GM18502 (cell line): ENCODE data around the gene GFOD1.
A peak's percentile ranks its signal among the peaks of the same experiment; 100 is the strongest.

ENCODE experiments used
- ATAC-seq: cut with Tn5 transposase; IDR thresholded peaks from one replicate; pipeline ENCODE4 v1.9.1; 2021; ENCODE audit warnings: mild to moderate bottlenecking; ENCODE audit not compliant: unreplicated experiment, poor library complexity

GFOD1 gene

DNA sequence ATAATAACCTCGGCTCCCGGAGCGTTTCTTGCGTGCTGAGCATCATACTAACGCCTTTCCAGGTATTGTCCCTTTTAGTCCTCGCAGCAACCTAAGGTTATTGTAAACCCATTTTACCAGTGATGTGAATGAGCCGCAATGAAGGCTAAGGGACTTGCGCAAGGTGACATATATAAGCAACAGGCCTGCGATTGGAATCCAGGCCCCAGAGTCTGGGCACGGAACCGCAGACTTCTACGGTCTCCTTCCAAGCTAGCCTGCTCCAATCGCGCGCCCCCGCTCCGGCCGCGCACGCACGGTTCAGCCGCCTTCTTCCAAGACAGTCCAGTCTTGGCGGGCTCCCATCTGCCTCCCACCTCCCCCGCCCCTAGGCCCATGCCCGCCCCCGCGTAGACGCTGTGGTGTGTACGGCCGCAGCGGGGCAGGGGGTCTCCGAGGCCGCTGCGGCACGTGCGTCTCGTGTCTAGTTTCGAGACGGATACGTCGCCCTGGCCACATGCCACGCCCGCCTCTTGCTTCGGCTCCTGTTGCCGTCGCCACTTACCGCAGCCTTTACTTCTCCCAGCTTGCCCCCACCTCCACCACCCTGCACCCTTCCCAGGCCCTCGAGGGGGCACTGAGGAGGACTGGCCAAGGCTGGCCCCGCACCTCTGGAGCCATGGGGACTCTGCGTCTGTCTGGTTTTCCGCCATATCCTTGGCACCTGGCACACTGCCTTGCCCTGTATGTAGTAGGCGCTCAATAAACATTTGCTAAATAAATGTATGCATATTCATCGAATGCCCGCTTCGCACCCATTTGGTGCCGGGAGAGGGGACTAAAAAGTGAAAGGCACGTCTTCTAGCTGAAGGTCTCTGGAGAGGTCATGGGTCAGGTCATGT, 855 bp upstream of the GFOD1 start:
- ATAC-seq = peak; percentile 7

DNA sequence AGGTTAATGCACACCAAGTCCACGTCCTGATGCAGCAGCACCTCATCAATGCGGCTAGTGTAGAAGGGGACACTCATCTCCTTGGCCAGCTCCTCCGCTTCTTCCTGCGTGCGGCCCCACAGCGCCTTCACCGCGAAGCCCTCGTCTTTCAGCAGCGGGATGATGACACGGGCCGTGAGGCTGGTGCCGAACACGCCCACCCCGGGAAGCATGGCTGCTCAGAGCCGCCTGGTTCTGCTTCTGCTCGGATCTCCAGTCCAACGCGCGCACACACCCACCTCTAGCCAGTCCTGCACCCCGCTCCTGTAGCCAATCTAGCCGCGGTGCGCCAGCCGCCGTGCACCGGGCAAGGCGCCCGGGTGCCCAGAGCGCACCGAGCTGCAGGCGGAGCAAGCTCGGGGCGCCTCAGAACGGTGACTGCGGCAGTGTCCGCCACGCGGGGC, 700 bp downstream of the GFOD1 start:
- ATAC-seq = peak; percentile 35

DNA sequence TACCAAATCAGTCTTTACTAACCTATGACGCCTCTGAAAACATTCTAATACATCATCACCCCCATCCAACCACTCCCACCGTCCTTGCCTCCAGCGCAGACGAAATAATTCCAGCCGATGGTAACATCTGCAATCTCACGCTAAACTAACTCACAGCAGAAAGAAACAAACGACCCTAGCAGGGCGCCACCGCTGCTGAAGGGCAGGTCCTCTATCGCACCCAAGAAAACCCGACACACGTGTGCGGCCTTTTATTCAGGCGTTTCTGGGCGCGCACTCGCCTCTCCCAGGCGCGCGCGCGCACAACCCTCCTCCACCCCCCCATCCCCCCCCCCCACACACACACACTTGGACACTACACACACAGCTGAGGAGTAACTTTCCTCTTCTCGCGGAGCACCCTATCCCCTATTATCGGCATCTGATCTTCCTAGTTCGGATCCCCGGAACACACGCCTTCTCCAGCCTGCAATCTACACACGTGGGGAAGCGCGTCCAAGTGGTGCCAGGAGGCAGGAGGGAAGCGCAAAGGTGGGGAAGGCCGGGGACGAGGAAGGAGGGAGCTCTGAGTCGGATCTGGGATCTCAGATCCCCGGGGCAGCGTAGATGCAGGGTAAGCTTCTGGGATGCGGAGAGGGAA, 1.4 kb downstream of the GFOD1 start:
- no peak for ATAC-seq

DNA sequence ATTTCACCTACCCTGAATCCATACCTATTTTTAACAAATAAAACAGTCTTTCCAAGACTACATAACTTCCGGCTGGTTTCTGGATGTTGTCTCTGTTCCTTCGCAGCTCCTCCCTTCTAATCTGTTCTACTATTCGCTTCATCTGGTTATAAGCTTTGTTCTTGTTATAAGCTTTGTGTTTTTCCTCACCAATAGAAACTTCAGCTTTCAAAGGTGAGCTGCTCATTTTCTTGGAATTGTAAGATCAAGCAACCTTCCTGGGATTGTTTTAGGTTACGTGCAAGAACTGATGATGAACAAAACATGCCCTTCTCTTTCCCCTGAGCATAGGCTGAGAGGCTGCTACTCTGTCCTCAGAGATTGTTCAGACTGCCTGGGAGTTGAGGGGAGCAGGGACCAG, 2.1 kb downstream of the GFOD1 start:
- ATAC-seq = no peak

GRCh38 chr6:13484827-13485226, 2.6 kb downstream of the GFOD1 start:
- ATAC-seq = no peak

GRCh38 chr6:13484138-13484708, 3.2 kb downstream of the GFOD1 start:
- ATAC-seq = no peak

DNA sequence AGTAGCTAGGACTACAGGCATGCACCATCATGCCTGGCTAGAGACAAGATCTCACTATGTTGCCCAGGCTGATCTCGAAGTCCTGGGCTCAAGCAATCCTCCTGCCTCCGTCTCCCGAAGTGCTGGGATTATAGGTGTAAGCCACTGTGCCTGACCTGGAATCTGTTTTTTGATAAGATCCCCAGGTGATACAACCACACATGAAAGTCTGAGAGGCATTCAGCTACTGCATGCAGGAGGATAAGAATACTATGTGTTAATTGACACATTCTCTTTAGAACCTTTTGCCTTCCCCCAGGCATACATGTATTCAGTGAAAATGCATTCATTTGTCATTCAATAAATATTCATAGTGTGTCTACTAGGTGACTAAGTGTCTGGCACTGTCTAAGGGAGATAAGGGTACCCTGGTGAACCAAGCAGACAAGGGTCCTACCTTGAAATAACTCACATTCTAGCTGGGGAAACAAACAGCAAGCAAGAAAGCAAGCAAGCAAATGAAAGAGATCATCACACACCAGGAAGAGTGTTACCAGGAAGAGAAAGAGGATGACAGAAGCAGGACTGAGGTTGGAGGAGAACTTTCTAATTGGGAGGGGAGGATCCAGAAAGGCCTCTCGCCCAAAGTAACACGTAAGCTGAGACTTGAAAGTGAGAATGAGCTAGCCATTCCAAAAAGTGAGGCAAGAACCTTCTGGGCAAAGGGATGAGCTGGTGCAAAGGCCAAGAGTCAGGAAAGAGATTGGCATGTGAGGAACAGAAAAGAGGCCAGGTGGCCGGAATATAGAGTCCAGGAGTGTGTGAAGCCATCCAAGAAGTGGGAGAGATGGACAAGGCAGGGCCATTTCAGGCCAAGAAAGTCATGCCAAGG, 6.5 kb downstream of the GFOD1 start:
- no peak for ATAC-seq

DNA sequence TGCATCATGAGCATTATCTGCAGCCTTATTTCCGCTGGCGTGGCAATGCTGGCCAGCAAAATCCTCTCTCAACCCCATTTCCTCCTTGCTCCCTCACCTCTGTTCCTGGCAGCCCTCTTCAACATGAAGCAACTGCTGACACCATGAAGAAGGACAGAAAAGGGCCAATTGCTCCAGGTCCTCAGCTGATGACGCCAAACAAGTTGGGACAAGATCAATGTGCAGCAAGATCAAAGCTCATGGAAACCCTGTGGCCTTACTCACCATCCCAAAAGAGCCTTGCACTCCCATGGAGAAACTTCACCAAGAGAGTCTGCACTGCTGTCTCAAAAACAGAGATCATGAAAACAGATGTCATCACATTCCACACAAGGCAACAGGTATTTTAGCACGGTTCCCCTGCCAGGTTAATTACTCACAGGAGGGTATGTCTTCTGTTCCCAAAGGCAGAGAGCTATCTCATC, 7.4 kb downstream of the GFOD1 start:
- no peak for ATAC-seq

GRCh38 chr6:13479206-13479800, 8.1 kb downstream of the GFOD1 start:
- ATAC-seq = no peak

DNA sequence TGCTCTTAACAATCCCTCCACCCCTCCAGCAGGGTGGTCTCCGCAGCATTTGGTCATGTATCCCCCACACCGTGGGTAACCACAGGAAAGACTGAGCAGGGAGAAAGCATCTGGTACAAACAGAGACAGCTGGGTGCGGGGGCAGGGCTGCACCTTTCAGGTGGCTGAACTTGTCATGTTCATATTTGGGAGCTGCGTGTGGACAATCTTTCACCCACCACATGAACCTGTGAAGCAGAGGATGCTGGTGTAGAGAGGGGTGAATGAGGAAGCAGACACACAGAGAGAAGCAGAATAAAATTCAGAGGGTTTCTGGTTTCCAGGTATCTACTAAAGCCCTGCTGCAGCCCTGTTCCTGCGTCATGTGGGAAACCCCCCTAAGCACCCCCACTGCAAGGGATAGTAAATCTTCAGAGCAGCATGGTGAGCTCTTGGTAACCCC, 8.9 kb downstream of the GFOD1 start:
- peak; percentile 56 for ATAC-seq

DNA sequence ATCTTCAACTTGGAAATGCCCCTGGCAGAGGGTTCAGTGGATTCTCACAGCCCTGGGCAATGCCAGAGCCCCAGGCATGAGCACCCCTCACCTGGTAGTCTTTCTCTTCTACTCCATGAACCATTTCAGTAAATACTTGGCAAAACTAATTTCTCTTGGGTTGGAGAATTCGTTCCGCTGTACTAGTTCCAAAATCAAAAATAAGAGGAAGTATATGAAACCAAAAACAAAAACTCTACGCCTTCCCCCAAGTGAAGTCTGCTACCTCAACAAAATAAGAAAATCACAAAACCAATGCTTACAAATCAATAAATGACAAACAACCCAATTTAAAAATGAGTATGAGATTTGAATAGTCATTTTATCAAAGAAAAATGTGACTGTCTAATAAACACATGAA, 12.6 kb downstream of the GFOD1 start:
- no peak for ATAC-seq

DNA sequence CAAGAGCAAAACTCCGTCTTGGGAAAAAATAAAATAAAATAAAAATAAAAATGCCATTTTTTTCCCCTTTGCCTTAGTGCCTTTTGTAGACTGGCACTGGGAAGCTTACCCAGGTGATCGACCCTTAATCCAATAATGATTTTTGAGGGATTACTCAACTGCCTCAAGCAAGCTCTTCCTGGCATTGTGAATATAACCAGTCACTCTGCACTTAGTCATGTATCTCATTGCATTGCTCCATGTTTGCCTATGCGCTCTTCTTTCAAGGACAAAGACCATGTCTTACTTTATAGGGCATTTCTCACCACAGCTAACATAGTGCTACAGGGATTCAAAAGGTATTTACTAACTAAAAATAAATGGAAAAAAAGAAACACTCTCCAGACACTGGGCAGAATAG, 13.0 kb downstream of the GFOD1 start:
- ATAC-seq = no peak

- ATAC-seq = no peak
Measured at GRCh38 chr6:13473768-13474165, 13.6 kb downstream of the GFOD1 start.

DNA sequence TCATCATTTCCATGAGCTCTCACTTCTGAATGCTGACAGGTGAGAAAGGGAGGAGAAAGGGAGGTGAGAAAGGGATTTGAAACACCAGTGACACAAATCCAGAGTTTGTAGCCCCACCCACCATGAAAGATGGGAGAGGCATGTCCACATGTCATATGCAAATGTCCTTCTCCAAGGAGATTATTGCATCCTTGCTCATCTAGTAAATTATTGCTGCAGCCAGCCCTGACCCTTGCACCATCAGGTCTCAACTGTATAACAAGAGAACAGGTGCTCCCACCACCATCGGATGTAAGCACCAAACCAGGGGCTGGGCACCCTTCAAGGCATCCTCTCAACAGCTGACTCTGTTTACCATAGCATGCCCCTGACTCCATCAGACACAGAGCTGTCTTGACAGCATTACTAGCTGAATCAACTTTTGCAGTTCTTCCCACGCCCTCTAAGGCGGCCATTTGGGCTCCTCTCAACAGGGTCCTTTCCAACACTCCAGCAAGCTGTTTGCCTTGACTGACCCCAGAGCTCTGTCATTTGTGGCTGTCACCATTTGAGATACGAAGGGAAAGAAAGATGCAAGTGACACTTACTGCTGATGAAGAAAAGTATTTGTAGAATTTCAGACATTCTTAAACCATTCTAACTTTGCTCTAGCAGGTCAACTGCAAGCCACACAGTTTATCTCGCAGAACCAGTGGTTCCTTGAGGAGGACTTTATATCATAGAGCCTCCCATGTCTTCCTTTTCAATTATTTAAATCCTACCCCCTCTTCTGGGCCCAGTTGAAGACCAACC, 14.2 kb downstream of the GFOD1 start:
- ATAC-seq = no peak

GRCh38 chr6:13472099-13472498, 15.3 kb downstream of the GFOD1 start:
- ATAC-seq = no peak

DNA sequence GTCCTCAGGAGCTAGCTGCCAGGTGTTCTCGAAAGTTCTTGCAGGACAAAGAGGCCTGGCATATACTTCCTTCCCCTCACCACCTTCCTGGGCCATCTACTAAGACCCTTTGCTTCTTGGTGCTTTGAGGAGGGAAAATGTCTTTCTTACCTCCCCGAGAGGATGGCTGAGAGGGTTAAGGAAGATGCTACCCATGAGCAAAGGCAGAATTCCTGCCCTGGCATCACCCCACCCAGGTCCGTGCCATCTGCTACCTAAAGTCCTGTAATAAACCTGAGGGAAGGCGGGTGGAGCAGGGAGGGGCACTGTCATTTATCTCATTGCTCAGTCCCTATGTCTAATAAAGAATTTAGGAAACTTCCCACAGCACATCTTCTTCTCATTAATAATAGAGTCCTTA, 16.2 kb downstream of the GFOD1 start:
- no peak for ATAC-seq

GRCh38 chr6:13470238-13471140, 16.9 kb downstream of the GFOD1 start:
- no peak for ATAC-seq

DNA sequence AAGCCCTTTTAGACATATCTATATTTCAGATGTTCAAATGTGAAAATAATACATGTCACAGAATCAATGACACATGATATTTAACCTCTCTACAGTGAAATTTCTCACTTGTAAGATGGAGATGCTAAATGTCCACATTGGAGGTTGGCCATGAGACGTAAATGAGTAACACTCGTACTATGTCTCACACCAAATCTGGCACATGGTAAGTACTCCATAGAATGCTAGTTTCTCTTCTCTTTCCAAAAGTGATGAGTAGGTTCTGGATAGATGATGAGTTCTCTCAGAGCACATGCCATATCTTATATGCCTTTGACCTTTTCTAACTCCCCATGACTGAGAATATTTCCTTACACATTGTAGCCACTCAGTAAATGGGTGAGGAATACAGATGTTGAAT, 17.7 kb downstream of the GFOD1 start:
- ATAC-seq = no peak
